Measurements from ENCODE around the gene SUMO2.

DNA sequence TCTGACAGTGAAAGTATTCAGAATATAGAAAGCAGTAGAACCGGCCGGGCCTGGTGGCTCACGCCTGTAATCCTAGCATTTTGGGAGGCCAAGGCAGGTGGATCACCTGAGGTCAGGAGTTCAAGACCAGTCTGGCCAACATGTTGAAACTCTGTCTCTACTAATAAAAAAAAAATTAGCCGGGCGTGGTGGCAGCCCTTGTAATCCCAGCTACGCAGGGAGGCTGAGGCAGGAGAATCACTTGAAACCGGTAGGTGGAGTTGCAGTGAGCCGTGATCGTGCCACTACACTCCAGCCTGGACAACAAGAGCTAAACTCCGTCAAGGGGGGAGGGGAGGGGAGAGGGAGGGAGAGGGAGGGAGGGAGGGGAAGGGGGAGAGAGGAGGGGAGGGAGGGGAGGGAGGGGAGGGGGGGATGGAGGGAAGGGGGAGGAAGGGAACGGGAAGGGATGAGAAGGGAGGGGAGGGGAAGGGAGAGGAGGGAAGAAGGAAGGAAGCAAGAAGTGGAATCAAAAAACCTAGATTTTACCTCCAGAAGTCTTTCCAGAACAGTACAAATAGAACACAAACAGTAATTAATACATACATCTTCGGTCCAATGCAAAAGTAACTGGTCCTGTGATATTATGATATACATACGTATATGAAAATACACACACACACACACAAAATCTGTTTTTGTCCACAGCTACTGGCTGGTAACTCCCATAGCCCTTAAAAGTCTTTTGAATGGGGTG lies 40.4 kb downstream of the SUMO2 start:
- no peak for TF ChIP-seq EP300 (IDR thresholded peaks at IDR 0.05; ENCODE audit: low read depth in 2 of 2, low read length in 2 of 2)
- no peak for TF ChIP-seq EP300 (CRISPR knock-in tag; IDR thresholded peaks at IDR 0.05; ENCODE audit: borderline replicate concordance)
- TF ChIP-seq, protein P1, sequence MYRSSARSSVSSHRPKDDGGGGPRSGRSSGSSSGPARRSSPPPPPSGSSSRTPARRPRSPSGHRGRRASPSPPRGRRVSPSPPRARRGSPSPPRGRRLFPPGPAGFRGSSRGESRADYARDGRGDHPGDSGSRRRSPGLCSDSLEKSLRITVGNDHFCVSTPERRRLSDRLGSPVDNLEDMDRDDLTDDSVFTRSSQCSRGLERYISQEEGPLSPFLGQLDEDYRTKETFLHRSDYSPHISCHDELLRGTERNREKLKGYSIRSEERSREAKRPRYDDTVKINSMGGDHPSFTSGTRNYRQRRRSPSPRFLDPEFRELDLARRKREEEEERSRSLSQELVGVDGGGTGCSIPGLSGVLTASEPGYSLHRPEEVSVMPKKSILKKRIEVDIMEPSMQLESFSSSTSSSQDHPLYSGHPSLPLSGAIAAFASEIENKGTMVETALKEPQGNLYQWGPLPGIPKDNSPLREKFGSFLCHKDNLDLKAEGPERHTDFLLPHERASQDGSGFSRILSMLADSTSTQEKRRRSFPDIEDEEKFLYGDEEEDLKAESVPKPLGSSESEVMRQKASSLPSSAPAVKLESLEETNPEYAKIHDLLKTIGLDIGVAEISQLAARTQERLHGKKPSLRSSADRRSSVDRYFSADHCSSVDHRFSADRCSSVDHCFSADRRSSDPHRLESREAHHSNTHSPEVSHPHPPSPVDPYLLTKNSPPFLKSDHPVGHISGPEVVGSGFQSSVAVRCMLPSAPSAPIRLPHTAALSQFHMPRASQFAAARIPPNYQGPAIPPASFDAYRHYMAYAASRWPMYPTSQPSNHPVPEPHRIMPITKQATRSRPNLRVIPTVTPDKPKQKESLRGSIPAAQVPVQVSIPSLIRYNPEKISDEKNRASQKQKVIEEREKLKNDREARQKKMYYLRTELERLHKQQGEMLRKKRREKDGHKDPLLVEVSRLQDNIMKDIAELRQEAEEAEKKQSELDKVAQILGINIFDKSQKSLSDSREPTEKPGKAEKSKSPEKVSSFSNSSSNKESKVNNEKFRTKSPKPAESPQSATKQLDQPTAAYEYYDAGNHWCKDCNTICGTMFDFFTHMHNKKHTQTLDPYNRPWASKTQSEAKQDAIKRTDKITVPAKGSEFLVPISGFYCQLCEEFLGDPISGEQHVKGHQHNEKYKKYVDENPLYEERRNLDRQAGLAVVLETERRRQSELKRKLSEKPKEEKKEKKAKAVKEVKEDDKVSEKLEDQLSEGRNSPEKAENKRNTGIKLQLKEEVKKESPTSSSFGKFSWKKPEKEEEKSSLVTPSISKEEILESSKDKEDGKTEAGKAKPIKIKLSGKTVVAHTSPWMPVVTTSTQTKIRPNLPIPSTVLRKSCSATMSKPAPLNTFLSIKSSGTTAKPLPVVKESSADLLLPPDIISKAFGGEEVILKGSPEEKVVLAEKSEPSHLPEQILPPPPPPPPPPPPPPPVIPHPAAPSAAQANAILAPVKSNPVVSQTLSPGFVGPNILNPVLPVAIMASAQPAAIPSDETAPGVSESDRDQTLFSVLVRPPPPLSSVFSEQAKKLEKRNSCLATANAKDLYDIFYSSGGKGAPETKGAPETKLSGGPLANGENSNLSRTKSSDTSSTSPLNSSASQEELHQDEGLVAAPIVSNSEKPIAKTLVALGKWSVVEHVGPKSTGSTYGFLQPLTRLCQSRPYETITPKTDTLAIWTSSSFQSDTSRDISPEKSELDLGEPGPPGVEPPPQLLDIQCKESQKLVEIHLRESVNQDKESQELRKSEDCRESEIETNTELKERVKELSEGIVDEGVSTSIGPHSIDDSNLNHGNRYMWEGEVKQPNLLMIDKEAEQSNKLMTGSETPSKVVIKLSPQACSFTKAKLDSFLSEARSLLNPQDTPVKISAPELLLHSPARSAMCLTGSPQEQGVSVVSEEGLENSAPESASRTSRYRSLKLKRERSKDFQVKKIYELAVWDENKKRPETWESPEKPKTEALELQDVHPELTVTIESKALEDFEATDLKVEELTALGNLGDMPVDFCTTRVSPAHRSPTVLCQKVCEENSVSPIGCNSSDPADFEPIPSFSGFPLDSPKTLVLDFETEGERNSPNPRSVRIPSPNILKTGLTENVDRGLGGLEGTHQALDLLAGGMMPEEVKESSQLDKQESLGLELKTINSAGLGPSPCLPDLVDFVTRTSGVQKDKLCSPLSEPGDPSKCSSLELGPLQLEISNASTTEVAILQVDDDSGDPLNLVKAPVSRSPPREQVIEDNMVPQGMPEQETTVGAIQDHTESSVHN (CRISPR knock-in tag; IDR thresholded peaks at IDR 0.05) = no peak
- TF ChIP-seq, protein P2, sequence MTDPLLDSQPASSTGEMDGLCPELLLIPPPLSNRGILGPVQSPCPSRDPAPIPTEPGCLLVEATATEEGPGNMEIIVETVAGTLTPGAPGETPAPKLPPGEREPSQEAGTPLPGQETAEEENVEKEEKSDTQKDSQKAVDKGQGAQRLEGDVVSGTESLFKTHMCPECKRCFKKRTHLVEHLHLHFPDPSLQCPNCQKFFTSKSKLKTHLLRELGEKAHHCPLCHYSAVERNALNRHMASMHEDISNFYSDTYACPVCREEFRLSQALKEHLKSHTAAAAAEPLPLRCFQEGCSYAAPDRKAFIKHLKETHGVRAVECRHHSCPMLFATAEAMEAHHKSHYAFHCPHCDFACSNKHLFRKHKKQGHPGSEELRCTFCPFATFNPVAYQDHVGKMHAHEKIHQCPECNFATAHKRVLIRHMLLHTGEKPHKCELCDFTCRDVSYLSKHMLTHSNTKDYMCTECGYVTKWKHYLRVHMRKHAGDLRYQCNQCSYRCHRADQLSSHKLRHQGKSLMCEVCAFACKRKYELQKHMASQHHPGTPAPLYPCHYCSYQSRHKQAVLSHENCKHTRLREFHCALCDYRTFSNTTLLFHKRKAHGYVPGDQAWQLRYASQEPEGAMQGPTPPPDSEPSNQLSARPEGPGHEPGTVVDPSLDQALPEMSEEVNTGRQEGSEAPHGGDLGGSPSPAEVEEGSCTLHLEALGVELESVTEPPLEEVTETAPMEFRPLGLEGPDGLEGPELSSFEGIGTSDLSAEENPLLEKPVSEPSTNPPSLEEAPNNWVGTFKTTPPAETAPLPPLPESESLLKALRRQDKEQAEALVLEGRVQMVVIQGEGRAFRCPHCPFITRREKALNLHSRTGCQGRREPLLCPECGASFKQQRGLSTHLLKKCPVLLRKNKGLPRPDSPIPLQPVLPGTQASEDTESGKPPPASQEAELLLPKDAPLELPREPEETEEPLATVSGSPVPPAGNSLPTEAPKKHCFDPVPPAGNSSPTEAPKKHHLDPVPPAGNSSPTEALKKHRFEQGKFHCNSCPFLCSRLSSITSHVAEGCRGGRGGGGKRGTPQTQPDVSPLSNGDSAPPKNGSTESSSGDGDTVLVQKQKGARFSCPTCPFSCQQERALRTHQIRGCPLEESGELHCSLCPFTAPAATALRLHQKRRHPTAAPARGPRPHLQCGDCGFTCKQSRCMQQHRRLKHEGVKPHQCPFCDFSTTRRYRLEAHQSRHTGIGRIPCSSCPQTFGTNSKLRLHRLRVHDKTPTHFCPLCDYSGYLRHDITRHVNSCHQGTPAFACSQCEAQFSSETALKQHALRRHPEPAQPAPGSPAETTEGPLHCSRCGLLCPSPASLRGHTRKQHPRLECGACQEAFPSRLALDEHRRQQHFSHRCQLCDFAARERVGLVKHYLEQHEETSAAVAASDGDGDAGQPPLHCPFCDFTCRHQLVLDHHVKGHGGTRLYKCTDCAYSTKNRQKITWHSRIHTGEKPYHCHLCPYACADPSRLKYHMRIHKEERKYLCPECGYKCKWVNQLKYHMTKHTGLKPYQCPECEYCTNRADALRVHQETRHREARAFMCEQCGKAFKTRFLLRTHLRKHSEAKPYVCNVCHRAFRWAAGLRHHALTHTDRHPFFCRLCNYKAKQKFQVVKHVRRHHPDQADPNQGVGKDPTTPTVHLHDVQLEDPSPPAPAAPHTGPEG (CRISPR knock-in tag; IDR thresholded peaks at IDR 0.05) = no peak
- TF ChIP-seq, protein P3, sequence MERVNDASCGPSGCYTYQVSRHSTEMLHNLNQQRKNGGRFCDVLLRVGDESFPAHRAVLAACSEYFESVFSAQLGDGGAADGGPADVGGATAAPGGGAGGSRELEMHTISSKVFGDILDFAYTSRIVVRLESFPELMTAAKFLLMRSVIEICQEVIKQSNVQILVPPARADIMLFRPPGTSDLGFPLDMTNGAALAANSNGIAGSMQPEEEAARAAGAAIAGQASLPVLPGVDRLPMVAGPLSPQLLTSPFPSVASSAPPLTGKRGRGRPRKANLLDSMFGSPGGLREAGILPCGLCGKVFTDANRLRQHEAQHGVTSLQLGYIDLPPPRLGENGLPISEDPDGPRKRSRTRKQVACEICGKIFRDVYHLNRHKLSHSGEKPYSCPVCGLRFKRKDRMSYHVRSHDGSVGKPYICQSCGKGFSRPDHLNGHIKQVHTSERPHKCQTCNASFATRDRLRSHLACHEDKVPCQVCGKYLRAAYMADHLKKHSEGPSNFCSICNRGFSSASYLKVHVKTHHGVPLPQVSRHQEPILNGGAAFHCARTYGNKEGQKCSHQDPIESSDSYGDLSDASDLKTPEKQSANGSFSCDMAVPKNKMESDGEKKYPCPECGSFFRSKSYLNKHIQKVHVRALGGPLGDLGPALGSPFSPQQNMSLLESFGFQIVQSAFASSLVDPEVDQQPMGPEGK (CRISPR knock-in tag; IDR thresholded peaks at IDR 0.05) = no peak
- TF ChIP-seq, protein P4, sequence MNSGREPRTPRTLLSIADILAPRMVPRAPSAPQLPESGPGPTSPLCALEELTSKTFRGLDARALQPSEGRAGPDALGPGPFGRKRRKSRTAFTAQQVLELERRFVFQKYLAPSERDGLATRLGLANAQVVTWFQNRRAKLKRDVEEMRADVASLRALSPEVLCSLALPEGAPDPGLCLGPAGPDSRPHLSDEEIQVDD (CRISPR knock-in tag; IDR thresholded peaks at IDR 0.05; ENCODE audit: borderline replicate concordance) = no peak
- TF ChIP-seq SUZ12 (IDR thresholded peaks at IDR 0.05; ENCODE audit: low read depth, low read length) = no peak
- no peak for TF ChIP-seq BCL6 (CRISPR knock-in tag; IDR thresholded peaks at IDR 0.05)
- TF ChIP-seq, protein P5, sequence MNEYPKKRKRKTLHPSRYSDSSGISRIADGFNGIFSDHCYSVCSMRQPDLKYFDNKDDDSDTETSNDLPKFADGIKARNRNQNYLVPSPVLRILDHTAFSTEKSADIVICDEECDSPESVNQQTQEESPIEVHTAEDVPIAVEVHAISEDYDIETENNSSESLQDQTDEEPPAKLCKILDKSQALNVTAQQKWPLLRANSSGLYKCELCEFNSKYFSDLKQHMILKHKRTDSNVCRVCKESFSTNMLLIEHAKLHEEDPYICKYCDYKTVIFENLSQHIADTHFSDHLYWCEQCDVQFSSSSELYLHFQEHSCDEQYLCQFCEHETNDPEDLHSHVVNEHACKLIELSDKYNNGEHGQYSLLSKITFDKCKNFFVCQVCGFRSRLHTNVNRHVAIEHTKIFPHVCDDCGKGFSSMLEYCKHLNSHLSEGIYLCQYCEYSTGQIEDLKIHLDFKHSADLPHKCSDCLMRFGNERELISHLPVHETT (CRISPR knock-in tag; conservative IDR thresholded peaks at IDR 0.05) = no peak
- TF ChIP-seq MYNN (CRISPR knock-in tag; IDR thresholded peaks at IDR 0.05; ENCODE audit: low read depth) = no peak
- TF ChIP-seq NR1H2 (CRISPR knock-in tag; IDR thresholded peaks at IDR 0.05; ENCODE audit: borderline replicate concordance, low read depth) = no peak
- TF ChIP-seq RAD21 (CRISPR knock-in tag; IDR thresholded peaks at IDR 0.05) = no peak

Measured in HepG2 (cell line).